ENCODE results near the gene MEF2A.
"Not testable (repeated sequence)": the region's sequence is repeated elsewhere in the genome, so short reads cannot be mapped to it uniquely, and the experiment has no call there.

The MEF2A gene

GRCh38 chr15:99731336-99732123, 165.7 kb downstream of the MEF2A start:
- DNase-seq (ENCODE audit: low spot score) = no peak

DNA sequence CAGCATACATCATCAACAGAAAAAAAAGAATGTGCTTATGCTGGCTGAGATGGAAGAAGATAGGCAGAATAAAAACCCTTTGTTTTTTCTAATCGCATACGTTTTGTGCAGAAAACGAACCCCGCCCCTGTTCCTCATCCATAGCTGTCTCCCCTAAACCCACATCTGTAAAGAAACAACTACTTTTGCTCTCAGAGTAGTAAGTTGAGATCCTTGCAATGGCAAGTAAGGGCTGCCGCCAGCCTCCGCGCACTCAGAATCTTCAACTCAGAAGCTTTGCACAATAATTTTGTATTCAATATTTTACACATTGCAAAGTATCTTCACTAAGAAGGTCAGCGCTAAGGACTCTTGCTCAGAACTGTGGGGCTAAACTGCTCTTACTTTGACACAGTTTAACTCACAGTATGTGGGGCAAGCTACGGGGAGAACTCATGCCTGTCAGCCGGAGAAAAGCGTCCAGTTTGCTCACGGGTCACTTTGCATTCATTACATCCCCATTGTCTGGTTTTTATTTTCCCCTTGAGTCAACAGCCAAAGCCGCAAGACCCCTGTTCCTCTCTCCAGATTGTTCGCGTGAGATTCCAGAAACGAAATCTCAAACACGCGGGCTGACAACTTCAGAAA, 166.5 kb downstream of the MEF2A start:
- DNase-seq (ENCODE audit: low spot score) = no peak

GRCh38 chr15:99732751-99733267, 167.0 kb downstream of the MEF2A start:
- no peak for DNase-seq (ENCODE audit: low spot score)

DNA sequence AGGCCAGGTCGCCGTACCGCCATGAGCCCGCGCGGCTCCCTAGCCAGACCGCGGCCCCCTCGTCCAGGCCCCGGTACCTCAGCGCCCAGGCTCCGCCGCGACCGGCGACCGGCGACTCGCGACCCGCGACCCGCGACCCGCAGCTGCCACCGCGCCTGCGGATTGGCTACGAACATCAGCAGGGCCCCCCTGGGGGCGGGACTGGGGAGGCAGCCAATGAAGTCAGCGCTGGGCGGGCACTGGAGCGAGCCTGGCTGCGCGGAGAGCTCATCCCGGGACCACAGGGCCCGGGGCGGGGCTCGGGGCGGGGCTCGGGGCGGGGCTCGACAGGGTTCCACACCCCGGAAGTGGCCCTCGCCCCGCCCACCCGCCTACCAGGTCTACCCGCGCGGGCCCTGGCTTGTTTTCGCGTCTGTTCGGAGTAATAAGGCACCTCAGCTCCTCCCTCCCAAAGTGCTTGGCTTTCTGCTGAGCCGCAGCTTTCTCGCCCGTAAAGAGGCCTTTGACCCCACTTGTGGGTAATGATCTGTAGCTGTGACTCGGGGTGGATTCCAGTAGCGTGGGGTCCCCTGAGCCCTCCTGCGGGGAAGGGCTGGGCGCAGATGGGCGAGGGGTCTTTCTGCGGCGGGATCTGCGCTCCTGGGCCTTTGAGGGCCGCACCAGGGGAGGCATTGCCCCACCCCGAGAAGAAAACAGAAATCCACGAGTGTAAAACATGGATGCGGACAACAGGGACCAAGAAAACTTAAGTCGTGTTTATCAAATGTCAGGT, 167.7 kb downstream of the MEF2A start, which contains the start of gene LYSMD4:
Gene LYSMD4, minus strand, starts transcription at position 170 of the 772 bp plus-strand sequence. CDS start 1,438 bp downstream, outside the sequence.
- peak; percentile 97 for DNase-seq (ENCODE audit: low spot score)

GRCh38 chr15:99734040-99734291, 168.2 kb downstream of the MEF2A start:
- DNase-seq (ENCODE audit: low spot score) = not testable (repeated sequence)

- no peak for DNase-seq (ENCODE audit: low spot score)
Observed at GRCh38 chr15:99734575-99734974, 168.8 kb downstream of the MEF2A start.

DNA sequence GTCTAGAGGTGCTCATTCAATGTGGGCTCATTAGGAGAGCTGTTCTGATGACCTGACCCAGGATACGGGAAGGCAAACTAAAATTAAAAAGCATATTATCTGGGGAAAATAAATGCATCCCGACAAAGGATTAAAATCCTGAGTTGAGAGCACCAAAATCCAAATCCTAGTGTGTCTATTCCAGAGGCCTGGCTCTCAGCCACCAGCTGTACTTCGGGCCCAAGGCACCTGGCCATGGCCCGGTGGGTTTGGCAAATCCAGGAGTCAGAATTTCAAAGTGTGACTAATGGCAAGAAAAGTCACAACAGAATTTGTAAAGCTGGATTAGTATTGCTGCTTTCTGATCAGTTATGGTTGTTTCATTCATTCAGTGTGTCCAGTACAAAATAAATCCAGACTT, 170.1 kb downstream of the MEF2A start:
- DNase-seq (ENCODE audit: low spot score) = no peak

DNA sequence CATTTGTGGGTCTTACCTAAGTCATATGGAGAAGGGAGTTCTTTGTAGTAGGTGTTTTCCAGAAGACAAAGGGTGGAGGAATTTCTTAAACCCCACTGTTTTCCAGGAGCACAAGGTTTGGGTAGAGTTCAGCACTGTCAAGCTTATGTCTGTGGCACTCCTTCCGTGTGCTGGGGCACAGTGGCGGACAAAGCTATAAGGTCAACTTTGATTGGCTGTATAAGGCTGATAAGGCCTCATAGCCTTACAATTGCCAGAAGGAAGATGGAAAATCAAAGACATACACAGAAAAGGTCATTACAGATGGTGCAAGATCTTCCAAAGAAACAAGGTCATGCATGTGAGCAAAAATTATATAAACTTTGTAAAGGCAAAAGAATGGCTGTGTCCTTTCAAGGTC, 170.9 kb downstream of the MEF2A start:
- DNase-seq (ENCODE audit: low spot score) = no peak

- DNase-seq (ENCODE audit: low spot score) = no peak
Observed at GRCh38 chr15:99738021-99738847, 172.4 kb downstream of the MEF2A start.

GRCh38 chr15:99741835-99742234, 176.1 kb downstream of the MEF2A start:
- no peak for DNase-seq (ENCODE audit: low spot score)

GRCh38 chr15:99744142-99744541, 178.4 kb downstream of the MEF2A start:
- no peak for DNase-seq (ENCODE audit: low spot score)

GRCh38 chr15:99745370-99746086, 179.7 kb downstream of the MEF2A start:
- no peak for DNase-seq (ENCODE audit: low spot score)

DNA sequence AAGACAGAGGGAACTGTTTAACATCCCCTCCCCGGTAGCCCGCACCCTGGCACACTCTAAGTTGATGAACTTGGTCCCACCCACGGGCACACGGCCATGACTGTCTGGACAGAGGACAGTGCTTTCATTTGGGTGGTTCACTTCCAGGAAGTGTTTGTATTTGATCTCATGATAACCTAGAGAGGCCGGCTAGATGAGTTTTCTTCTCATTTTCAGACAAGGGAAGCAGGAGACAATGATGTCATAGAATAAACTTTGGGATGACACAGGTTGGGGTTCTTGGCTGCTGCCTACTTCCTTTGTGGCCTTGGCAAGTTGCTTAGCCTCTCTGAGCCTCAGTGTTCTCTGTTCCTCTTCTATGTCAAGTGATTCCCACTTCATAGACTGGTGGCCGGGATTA, 183.6 kb downstream of the MEF2A start:
- no peak for DNase-seq (ENCODE audit: low spot score)

GRCh38 chr15:99750326-99750725, 184.5 kb downstream of the MEF2A start:
- DNase-seq (ENCODE audit: low spot score) = not testable (repeated sequence)

DNA sequence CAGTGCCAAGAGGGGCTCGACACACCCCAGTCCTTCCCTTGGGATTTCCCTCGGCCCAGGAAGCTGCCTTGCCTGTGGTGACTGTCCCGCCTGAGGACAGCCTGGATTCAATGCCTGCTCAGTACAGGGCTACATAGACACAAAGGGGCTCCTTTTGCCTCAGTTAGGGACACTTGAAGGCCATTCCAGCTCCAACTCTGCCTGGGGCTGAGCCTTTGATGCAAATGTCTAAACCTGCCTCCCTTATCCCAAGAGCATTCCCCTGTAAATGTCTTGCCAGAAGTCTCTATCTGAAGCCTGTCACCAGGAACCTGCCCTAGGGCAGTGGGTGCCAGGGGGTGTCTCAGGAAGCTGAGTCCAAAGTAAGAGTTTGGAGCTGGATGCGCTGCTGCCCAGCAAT, 186.8 kb downstream of the MEF2A start:
- DNase-seq (ENCODE audit: low spot score) = no peak

- no peak for DNase-seq (ENCODE audit: low spot score)
Observed at GRCh38 chr15:99753066-99753465, 187.3 kb downstream of the MEF2A start.

DNA sequence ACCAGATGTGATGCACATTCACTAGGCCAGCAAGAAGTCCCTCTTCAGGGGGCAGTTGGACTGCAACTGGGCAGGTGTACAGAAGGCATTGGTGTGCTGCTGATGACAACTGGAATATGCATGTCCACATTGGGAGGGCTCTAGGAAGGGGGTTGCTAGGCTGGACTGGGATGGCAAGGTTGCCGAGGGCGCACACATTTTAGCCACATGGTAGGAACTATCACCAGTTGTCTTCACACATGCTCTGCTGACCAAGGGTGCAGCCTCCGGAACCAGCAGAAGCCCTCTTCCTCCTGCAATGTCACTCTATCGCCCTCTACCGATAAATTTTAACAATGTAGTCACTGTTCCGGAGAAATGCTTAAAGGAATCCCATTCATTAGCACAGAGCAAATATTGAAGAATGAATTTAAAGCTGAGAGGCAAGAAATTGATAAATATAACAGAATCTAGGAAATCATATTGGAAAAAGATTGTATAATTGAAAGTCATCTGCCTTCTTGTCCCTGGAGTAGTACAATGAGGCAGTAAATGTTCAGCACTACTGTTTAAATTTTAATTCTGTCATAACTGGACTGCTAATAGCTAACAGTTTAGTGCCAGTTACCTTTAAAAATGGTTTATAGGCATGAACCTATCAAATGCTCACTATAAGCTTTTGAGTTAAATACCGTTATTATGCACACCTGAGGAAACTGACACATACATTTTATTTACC, 190.1 kb downstream of the MEF2A start:
- DNase-seq (ENCODE audit: low spot score) = peak; percentile 89

DNA sequence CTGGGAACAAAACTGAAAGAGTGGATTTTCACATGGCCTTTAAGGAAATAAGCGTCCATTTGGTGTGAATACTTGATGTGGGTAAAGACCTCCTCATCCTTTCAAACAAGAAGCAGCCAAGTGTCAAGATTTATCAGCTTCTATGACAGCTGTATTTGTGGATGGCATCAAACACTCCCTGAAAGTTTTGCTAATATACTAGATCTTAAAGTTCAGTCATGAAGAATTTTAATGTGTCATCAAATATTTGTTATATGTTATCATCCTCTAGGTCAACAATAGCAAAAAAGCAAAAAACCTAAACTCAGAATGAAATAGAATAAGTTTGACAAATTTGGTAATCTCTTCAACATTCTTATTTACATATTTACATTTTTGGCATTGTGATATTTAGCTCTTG, 196.5 kb downstream of the MEF2A start:
- no peak for DNase-seq (ENCODE audit: low spot score)

DNA sequence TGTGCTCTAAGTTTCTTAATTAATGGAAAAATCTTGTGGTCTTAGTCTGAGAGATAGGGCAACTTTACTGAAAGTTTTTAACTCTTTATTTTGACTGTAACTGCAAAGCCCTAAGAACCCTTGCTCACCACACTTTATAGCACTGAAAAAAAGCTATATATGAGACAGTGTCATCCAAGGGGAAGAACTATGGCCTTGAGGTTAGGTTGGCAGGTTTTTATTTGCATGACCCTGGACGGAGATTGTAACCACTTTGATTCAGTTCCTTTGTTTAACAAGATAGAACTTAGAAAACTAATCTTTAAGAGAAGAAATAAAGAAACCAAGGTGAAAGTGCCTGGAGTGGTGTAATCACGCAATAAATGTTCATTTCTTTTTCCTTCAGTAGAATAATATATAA, 198.0 kb downstream of the MEF2A start:
- no peak for DNase-seq (ENCODE audit: low spot score)

DNA sequence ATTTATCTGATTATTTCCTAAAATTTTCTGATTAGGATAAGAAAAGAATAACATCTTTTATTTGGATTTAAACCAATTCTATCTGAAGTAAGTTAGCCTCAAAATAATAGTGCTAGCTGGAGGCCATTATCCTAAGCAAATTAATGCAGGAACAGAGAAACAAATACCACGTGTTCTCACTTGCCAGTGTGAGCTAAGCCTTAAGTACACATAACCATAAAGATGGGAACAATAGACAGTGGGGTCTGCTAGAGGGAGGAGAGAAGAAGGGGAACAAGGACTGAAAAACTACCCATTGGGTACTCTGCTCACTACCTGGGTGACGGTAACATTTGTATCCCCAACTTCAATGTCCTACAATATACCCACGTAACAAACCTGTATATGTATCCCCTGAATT, 198.7 kb downstream of the MEF2A start:
- no peak for DNase-seq (ENCODE audit: low spot score)

Data from NAMALWA (cell line).